NB4 (cell line): ENCODE data around the gene AGBL5.

Experiments
- CTCF ChIP-seq: IDR thresholded peaks from one replicate; pipeline ENCODE4 v1.5.1; 2012; ENCODE audit warnings: low read depth, low read length
- POLR2A ChIP-seq: IDR thresholded peaks from 2 replicates; pipeline ENCODE4 v1.6.1; 2011; ENCODE audit warnings: mild to moderate bottlenecking; ENCODE audit not compliant: insufficient read length; ENCODE audit errors: extremely low read depth

GRCh38 chr2:27084297-27085061, 33.0 kb downstream of the AGBL5 start:
- TF ChIP-seq CTCF, result no peak
- no peak for TF ChIP-seq POLR2A
